WI38 (cell line): ENCODE measurements around the gene SETDB1.

Experiments used
- H3K4me3 ChIP-seq: 2 replicates; pipeline ENCODE4 v1.5.1; 2011; ENCODE audit warnings: low read depth, mild to moderate bottlenecking, control low read depth, low read length
- TF ChIP-seq, protein P1 (sequence below): IDR thresholded peaks from 2 replicates; pipeline ENCODE4 v1.5.1; 2012; ENCODE audit warnings: low read depth, mild to moderate bottlenecking, control low read depth, low read length

SETDB1 gene

GRCh38 chr1:150999926-151000325 is 73.8 kb downstream of the SETDB1 start:
- TF ChIP-seq, protein P1, sequence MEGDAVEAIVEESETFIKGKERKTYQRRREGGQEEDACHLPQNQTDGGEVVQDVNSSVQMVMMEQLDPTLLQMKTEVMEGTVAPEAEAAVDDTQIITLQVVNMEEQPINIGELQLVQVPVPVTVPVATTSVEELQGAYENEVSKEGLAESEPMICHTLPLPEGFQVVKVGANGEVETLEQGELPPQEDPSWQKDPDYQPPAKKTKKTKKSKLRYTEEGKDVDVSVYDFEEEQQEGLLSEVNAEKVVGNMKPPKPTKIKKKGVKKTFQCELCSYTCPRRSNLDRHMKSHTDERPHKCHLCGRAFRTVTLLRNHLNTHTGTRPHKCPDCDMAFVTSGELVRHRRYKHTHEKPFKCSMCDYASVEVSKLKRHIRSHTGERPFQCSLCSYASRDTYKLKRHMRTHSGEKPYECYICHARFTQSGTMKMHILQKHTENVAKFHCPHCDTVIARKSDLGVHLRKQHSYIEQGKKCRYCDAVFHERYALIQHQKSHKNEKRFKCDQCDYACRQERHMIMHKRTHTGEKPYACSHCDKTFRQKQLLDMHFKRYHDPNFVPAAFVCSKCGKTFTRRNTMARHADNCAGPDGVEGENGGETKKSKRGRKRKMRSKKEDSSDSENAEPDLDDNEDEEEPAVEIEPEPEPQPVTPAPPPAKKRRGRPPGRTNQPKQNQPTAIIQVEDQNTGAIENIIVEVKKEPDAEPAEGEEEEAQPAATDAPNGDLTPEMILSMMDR, result no peak
- no peak overlapping the region for H3K4me3 ChIP-seq

DNA sequence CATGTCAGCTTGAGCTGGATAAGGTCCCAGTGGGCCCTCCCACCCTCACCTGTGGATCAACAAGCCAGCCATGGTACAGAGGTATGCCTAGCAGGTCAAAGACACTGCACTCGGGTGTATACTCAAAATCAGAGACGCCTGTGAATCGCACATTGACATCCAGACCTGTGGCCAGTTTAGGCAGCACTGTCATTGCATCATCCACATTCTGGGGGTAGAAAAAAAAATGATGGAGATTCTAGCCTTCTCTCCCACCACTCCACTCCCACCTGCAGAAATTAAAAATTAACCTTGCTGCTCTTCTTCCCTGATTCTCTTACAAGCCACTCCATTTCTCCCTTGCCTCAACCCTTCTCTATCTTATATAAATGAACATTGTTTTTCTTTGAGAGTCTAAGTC is 74.2 kb downstream of the SETDB1 start:
- TF ChIP-seq, protein P1, result no peak

GRCh38 chr1:151001602-151002001 is 75.4 kb downstream of the SETDB1 start:
- no peak overlapping the region for H3K4me3 ChIP-seq
- TF ChIP-seq, protein P1, result no peak

More for the DNA sequence above, 74.2 kb downstream of the SETDB1 start:
- H3K4me3 ChIP-seq, result no peak overlapping the region

- TF ChIP-seq, protein P1, result no peak
- H3K4me3 ChIP-seq, result no peak overlapping the region
Measured at GRCh38 chr1:151002051-151002450, 75.9 kb downstream of the SETDB1 start.

GRCh38 chr1:151002611-151003010 is 76.4 kb downstream of the SETDB1 start:
- no peak overlapping the region for H3K4me3 ChIP-seq
- TF ChIP-seq, protein P1, result no peak

GRCh38 chr1:151003180-151003579 is 77.0 kb downstream of the SETDB1 start:
- TF ChIP-seq, protein P1, result no peak
- H3K4me3 ChIP-seq, result no peak overlapping the region

DNA sequence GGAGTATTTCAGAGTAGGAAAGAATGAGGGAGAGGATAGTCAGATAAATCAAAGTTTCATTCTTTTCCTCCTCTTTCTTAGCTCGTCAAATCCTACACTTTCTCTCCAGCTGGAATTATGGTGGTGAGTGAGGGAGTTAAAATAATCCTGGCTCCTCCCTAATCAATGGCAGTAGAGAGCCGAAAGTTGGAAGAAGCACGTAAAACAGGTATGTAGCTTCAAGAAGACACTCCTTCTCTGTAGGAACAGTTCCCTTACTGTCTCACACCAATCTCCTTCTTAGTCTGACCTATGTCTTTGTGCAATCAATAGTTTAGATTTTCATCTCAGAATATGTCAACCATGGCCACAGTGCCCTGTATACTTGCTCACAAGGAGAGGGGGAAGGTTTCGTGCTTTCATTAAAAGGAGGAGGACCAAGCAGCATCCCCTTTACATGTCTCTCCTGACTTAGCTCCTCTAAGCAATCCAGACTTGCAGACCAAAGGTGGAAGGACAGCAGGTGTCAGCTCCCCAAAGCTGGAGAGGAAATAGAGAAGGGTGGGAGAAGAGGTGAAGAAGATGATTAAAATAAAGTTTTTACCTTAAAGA is 79.7 kb downstream of the SETDB1 start:
- H3K4me3 ChIP-seq, result peak overlapping the region; percentile 72
- TF ChIP-seq, protein P1, result no peak
